Peyer's patch (tissue), 4 donors: ENCODE data around the gene OGFOD1.

Experiments
- POLR2A ChIP-seq, 2 donors: fragments of 450-650 bp; IDR thresholded peaks; one replicate each; pipeline ENCODE4 v1.5.1; 2017; ENCODE audit warnings: antibody characterized with exemption in 2 of 2, mild to moderate bottlenecking in 2 of 2, moderate library complexity in 2 of 2
- TF ChIP-seq, protein P1 (sequence below), 6 experiments: fragments of 450-650 bp in 4 of 6; fragments of 200-600 bp in 2 of 6; sonication (generic) in 1 of 6; IDR thresholded peaks; one replicate each; pipeline ENCODE4 v1.5.1; 2017 to 2019; ENCODE audit warnings: antibody characterized with exemption in 6 of 6, mild to moderate bottlenecking in 3 of 6, moderate library complexity in 1 of 6

DNA sequence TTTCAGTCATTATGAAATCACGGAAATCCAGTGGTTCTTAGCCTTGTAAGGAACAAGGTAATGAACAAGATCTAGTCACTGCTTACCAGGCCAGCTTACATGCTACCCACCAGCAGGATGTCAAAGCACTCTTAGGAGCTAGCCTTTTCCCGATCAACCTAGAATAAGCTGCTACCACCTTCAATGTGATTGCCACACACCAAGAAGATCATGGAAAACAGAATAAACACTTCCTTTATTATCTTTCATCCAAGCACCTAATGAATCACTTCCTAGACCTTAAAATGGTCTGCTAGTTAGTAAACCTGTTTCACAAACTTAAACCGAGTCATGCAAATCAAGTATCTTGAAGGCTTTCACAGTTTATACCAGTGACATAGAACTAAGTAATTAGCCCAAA lies 63.5 kb downstream of the OGFOD1 start:
- TF ChIP-seq, protein P1, sequence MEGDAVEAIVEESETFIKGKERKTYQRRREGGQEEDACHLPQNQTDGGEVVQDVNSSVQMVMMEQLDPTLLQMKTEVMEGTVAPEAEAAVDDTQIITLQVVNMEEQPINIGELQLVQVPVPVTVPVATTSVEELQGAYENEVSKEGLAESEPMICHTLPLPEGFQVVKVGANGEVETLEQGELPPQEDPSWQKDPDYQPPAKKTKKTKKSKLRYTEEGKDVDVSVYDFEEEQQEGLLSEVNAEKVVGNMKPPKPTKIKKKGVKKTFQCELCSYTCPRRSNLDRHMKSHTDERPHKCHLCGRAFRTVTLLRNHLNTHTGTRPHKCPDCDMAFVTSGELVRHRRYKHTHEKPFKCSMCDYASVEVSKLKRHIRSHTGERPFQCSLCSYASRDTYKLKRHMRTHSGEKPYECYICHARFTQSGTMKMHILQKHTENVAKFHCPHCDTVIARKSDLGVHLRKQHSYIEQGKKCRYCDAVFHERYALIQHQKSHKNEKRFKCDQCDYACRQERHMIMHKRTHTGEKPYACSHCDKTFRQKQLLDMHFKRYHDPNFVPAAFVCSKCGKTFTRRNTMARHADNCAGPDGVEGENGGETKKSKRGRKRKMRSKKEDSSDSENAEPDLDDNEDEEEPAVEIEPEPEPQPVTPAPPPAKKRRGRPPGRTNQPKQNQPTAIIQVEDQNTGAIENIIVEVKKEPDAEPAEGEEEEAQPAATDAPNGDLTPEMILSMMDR (IDR thresholded peaks at IDR 0.05): no peak
- no peak for TF ChIP-seq POLR2A (IDR thresholded peaks at IDR 0.05)
